Measurements from ENCODE around the gene CCP110.

DNA sequence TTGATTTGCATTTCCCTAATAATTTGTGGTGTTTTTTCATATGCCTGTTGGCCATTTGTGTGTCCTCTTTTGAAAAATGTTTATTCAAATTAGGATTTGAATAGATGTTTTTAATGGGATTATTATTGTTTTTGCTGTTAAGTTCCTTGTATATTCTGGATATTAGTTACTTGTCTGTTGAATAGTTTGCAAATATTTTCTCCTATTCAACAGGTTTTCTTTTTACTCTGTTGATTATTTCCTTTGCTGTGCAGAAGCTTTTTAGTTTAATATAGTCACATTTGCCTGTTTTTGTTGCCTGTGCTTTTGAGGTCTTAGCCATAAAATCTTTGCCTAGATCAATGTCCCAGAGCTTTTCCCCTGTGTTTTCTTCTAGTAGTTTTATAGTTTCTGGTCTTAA, 11.4 kb upstream of the CCP110 start:
- TF ChIP-seq CTCF (IDR thresholded peaks at IDR 0.05) (no peak), ZFX (IDR thresholded peaks at IDR 0.05; ENCODE audit: borderline replicate concordance) (no peak)
